SK-N-SH (cell line): Measurements from ENCODE around the gene RPRD2.

ENCODE experiments used
- EZH2phosphoT487 ChIP-seq: fragments of 200-600 bp; sonication (generic); IDR thresholded peaks from 2 replicates; pipeline ENCODE4 v1.6.1; 2017; ENCODE audit warnings: low read depth, mixed run types, mild to moderate bottlenecking, antibody characterized with exemption, moderate library complexity, borderline replicate concordance
- MXI1 ChIP-seq: IDR thresholded peaks from 2 replicates; pipeline ENCODE4 v1.6.1; 2012; ENCODE audit warnings: mild to moderate bottlenecking, low read depth, low read length, improper control_type of control experiment
- POLR2AphosphoS5 ChIP-seq: IDR thresholded peaks from 2 replicates; pipeline ENCODE4 v1.6.1; 2012; ENCODE audit warnings: low read depth, low read length
- RFX5 ChIP-seq: IDR thresholded peaks from 2 replicates; pipeline ENCODE4 v1.6.1; 2012; ENCODE audit warnings: mild to moderate bottlenecking, improper control_type of control experiment, low read length
- TAF1 ChIP-seq: IDR thresholded peaks from 2 replicates; pipeline ENCODE4 v1.6.1; 2012; ENCODE audit warnings: low read depth, mild to moderate bottlenecking, low read length, moderate library complexity, borderline replicate concordance
- ZBTB33 ChIP-seq: IDR thresholded peaks from 2 replicates; pipeline ENCODE4 v1.4.0; 2012; ENCODE audit warnings: low read depth, borderline replicate concordance
- TF ChIP-seq, protein P1 (sequence below): fragments of 200-600 bp; sonication (generic); IDR thresholded peaks from 2 replicates; pipeline ENCODE4 v1.6.1; 2017; ENCODE audit warnings: antibody characterized with exemption, mild to moderate bottlenecking, moderate library complexity
- TF ChIP-seq, protein P2 (sequence below): IDR thresholded peaks from 2 replicates; pipeline ENCODE4 v1.4.0; 2012; ENCODE audit warnings: low read depth
- TF ChIP-seq, protein P3 (sequence below): fragments of 150-350 bp; IDR thresholded peaks from 2 replicates; pipeline ENCODE4 v1.6.1; 2017; ENCODE audit warnings: antibody characterized with exemption, low read length, low read depth, borderline replicate concordance

- TF ChIP-seq, protein P1, sequence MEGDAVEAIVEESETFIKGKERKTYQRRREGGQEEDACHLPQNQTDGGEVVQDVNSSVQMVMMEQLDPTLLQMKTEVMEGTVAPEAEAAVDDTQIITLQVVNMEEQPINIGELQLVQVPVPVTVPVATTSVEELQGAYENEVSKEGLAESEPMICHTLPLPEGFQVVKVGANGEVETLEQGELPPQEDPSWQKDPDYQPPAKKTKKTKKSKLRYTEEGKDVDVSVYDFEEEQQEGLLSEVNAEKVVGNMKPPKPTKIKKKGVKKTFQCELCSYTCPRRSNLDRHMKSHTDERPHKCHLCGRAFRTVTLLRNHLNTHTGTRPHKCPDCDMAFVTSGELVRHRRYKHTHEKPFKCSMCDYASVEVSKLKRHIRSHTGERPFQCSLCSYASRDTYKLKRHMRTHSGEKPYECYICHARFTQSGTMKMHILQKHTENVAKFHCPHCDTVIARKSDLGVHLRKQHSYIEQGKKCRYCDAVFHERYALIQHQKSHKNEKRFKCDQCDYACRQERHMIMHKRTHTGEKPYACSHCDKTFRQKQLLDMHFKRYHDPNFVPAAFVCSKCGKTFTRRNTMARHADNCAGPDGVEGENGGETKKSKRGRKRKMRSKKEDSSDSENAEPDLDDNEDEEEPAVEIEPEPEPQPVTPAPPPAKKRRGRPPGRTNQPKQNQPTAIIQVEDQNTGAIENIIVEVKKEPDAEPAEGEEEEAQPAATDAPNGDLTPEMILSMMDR, result no peak
- TF ChIP-seq RFX5 (no peak), EZH2phosphoT487 (no peak), POLR2AphosphoS5 (no peak), TAF1 (no peak), MXI1 (no peak), ZBTB33 (no peak)
- TF ChIP-seq, protein P2, sequence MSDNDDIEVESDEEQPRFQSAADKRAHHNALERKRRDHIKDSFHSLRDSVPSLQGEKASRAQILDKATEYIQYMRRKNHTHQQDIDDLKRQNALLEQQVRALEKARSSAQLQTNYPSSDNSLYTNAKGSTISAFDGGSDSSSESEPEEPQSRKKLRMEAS, result no peak
- TF ChIP-seq, protein P3, sequence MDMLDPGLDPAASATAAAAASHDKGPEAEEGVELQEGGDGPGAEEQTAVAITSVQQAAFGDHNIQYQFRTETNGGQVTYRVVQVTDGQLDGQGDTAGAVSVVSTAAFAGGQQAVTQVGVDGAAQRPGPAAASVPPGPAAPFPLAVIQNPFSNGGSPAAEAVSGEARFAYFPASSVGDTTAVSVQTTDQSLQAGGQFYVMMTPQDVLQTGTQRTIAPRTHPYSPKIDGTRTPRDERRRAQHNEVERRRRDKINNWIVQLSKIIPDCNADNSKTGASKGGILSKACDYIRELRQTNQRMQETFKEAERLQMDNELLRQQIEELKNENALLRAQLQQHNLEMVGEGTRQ, result no peak
Observed at GRCh38 chr1:150415800-150416199, 51.9 kb downstream of the RPRD2 start.
